Measurements from ENCODE around the gene ZBTB9. TPM values are rescaled to one million over a fixed set of nuclear protein-coding genes. Genes with fewer than 3 reads are reported as not detected.

Gene ZBTB9
- total RNA-seq, 4 donors from 2014 or later, result 2.8 to 4.8 (median 3.3) TPM

GRCh38 chr6:33488339-33488738, 34.0 kb downstream of the ZBTB9 start:
- intact Hi-C loops (cut with DNase I), result no loop called here
- TF ChIP-seq CTCF (IDR thresholded peaks at IDR 0.05) (no peak), POLR2A (IDR thresholded peaks at IDR 0.05) (no peak)
- Histone ChIP-seq H3K27ac (no peak overlapping the region), H3K27me3 (peaks cover 0 to 20% (median 0%) of the 10 kb centered on the region in 4 donors), H3K4me1 (no peaks in the 10 kb centered on the region), H3K4me3 (no peak overlapping the region), H3K9me3 (no peaks in the 10 kb centered on the region), H3K36me3 (no peaks in the 10 kb centered on the region)
- WGBS, 2 donors, result 50 to 81% methylated on average over 1 to 6 of the region's 7 CpGs
- no peak for DNase-seq

- 69 to 76% methylated on average over 3 of the region's 3 CpGs for WGBS, 2 donors
Observed at GRCh38 chr6:33490198-33490597, 35.8 kb downstream of the ZBTB9 start.

GRCh38 chr6:33490621-33491020, 36.2 kb downstream of the ZBTB9 start:
- Histone ChIP-seq H3K9me3 (no peaks in the 10 kb centered on the region), H3K27me3 (peaks cover 0 to 20% (median 0%) of the 10 kb centered on the region in 4 donors), H3K4me1 (no peaks in the 10 kb centered on the region), H3K36me3 (no peaks in the 10 kb centered on the region), H3K4me3 (no peak overlapping the region), H3K27ac (no peak overlapping the region)
- WGBS, 2 donors, result 78 to 86% methylated on average over 5 to 6 of the region's 6 CpGs
- TF ChIP-seq CTCF (IDR thresholded peaks at IDR 0.05) (no peak), POLR2A (IDR thresholded peaks at IDR 0.05) (no peak)
- DNase-seq, result no peak
- intact Hi-C loops (cut with DNase I), result no loop called here

More at GRCh38 chr6:33490198-33490597, 35.8 kb downstream of the ZBTB9 start:
- no peaks in the 10 kb centered on the region for H3K9me3 ChIP-seq
- DNase-seq, result no peak
- no peaks in the 10 kb centered on the region for H3K36me3 ChIP-seq
- H3K4me3 ChIP-seq, result no peak overlapping the region
- intact Hi-C loops (cut with DNase I), result no loop called here
- no peaks in the 10 kb centered on the region for H3K4me1 ChIP-seq
- TF ChIP-seq POLR2A (IDR thresholded peaks at IDR 0.05) (no peak), CTCF (IDR thresholded peaks at IDR 0.05) (no peak)
- H3K27ac ChIP-seq, result no peak overlapping the region
- peaks cover 0 to 20% (median 0%) of the 10 kb centered on the region in 4 donors for H3K27me3 ChIP-seq

- no peaks in the 10 kb centered on the region for H3K36me3 ChIP-seq
- TF ChIP-seq POLR2A (IDR thresholded peaks at IDR 0.05), result no peak
- no peak for TF ChIP-seq CTCF (IDR thresholded peaks at IDR 0.05)
- H3K9me3 ChIP-seq, result no peaks in the 10 kb centered on the region
- 44 to 56% methylated on average over 3 to 4 of the region's 4 CpGs for WGBS, 2 donors
- H3K4me1 ChIP-seq, result no peaks in the 10 kb centered on the region
- H3K27me3 ChIP-seq, result peaks cover 0 to 15% (median 0%) of the 10 kb centered on the region in 4 donors
- DNase-seq, result no peak
- H3K4me3 ChIP-seq, result no peak overlapping the region
- H3K27ac ChIP-seq, result no peak overlapping the region
- intact Hi-C loops (cut with DNase I), result no loop called here
Observed at GRCh38 chr6:33492093-33492492, 37.7 kb downstream of the ZBTB9 start.

GRCh38 chr6:33497157-33497556, 42.8 kb downstream of the ZBTB9 start:
- Histone ChIP-seq H3K4me1 (no peaks in the 10 kb centered on the region), H3K4me3 (no peak overlapping the region), H3K27ac (no peak overlapping the region), H3K27me3 (peaks cover 0 to 13% (median 0%) of the 10 kb centered on the region in 4 donors), H3K36me3 (no peaks in the 10 kb centered on the region), H3K9me3 (no peaks in the 10 kb centered on the region)
- WGBS, 2 donors, result 97 to 100% methylated on average over 3 to 4 of the region's 7 CpGs
- no peak for TF ChIP-seq POLR2A (IDR thresholded peaks at IDR 0.05)
- no peak for TF ChIP-seq CTCF (IDR thresholded peaks at IDR 0.05)
- intact Hi-C loops (cut with DNase I), result no loop called here
- no peak for DNase-seq
